HEK293 (cell line): ENCODE results near the gene BIRC3.

Experiments
- CTCF ChIA-PET: fragments of 350-600 bp; formaldehyde crosslinking; extraction: SDS; loops from one replicate; lab custom pipeline; 2021; ENCODE audit warnings: antibody characterized with exemption; lab: Yijun Ruan, JAX
- POLR2A ChIA-PET: fragments of 300-600 bp; formaldehyde crosslinking; extraction: SDS; loops from one replicate; lab custom pipeline; 2020; ENCODE audit warnings: antibody characterized with exemption, inconsistent platforms; lab: Yijun Ruan, JAX
- H3K27ac ChIP-seq: fragments of 200-500 bp; sonication (Bioruptor generic); 2 replicates; pipeline ENCODE4 v1.5.1; 2014; ENCODE audit warnings: low read depth, low read length, control low read depth, inconsistent platforms; ENCODE audit errors: extremely low read depth
- H3K36me3 ChIP-seq, 2 experiments: fragments of 200-500 bp in 1 of 2; sonication (Bioruptor generic) in 1 of 2; 1 replicate in 1 of 2; 2 replicates in 1 of 2; pipeline ENCODE4 v1.5.1; 2014 to 2017; ENCODE audit warnings: inconsistent platforms in 2 of 2, low read length in 2 of 2; ENCODE audit not compliant: control insufficient read depth in 2 of 2, insufficient read depth in 1 of 2
- H3K4me1 ChIP-seq: fragments of 200-500 bp; sonication (Bioruptor generic); 2 replicates; pipeline ENCODE4 v1.5.1; 2014; ENCODE audit warnings: mild to moderate bottlenecking, low read length, inconsistent platforms; ENCODE audit not compliant: control insufficient read depth, insufficient read depth
- H3K4me3 ChIP-seq: 2 replicates; pipeline ENCODE4 v1.5.1; 2011; ENCODE audit warnings: low read depth, mild to moderate bottlenecking, control low read depth, low read length, moderate library complexity
- H3K9me3 ChIP-seq: fragments of 200-500 bp; sonication (Bioruptor generic); 2 replicates; pipeline ENCODE4 v1.5.1; 2014; ENCODE audit warnings: low read depth, low read length, inconsistent platforms; ENCODE audit not compliant: control insufficient read depth, insufficient read depth
- EGR2 ChIP-seq: fragments of 450-650 bp; formaldehyde crosslinking; IDR thresholded peaks from 2 replicates; pipeline ENCODE4 v1.5.1; 2016; ENCODE audit warnings: low read depth, missing biosample characterization, missing genetic modification characterization
- GLI2 ChIP-seq: fragments of 450-650 bp; formaldehyde crosslinking; IDR thresholded peaks from 2 replicates; pipeline ENCODE4; 2017; ENCODE audit warnings: missing biosample characterization, missing genetic modification characterization, low read depth, borderline replicate concordance
- SALL2 ChIP-seq: fragments of 450-650 bp; formaldehyde crosslinking; IDR thresholded peaks from 2 replicates; pipeline ENCODE4 v1.5.0; 2017; ENCODE audit warnings: missing biosample characterization, mild to moderate bottlenecking, missing genetic modification characterization, borderline replicate concordance
- TRIM28 ChIP-seq: IDR thresholded peaks from 2 replicates; pipeline ENCODE4 v1.6.1; 2011; ENCODE audit warnings: low read length, control low read depth, borderline replicate concordance
- WT1 ChIP-seq: fragments of 450-650 bp; formaldehyde crosslinking; IDR thresholded peaks from 2 replicates; pipeline ENCODE4 v1.5.1; 2016; ENCODE audit warnings: missing biosample characterization, missing genetic modification characterization
- ZBTB20 ChIP-seq: fragments of 450-650 bp; formaldehyde crosslinking; IDR thresholded peaks from 2 replicates; pipeline ENCODE4 v1.5.1; 2016; ENCODE audit warnings: missing biosample characterization, missing genetic modification characterization
- ZNF266 ChIP-seq: fragments of 450-650 bp; formaldehyde crosslinking; IDR thresholded peaks from 2 replicates; pipeline ENCODE4 v1.5.1; 2016; ENCODE audit warnings: missing biosample characterization, missing genetic modification characterization, low read depth
- ZNF544 ChIP-seq: fragments of 450-650 bp; formaldehyde crosslinking; IDR thresholded peaks from 2 replicates; pipeline ENCODE4 v1.5.0; 2017; ENCODE audit warnings: missing biosample characterization, missing genetic modification characterization
- ZNF549 ChIP-seq: fragments of 450-650 bp; IDR thresholded peaks from 2 replicates; pipeline ENCODE4 v1.5.1; 2018; ENCODE audit warnings: missing biosample characterization, missing genetic modification characterization, mild to moderate bottlenecking, inconsistent platforms, moderate library complexity
- ZNF600 ChIP-seq: fragments of 450-650 bp; formaldehyde crosslinking; IDR thresholded peaks from 2 replicates; pipeline ENCODE4 v1.5.1; 2016; ENCODE audit warnings: missing biosample characterization, missing genetic modification characterization
- ZNF624 ChIP-seq: fragments of 450-650 bp; formaldehyde crosslinking; IDR thresholded peaks from 2 replicates; pipeline ENCODE4 v1.5.1; 2017; ENCODE audit warnings: missing biosample characterization, missing genetic modification characterization
- ZNF837 ChIP-seq: fragments of 450-650 bp; formaldehyde crosslinking; IDR thresholded peaks from 2 replicates; pipeline ENCODE4 v1.5.1; 2016; ENCODE audit warnings: missing biosample characterization, missing genetic modification characterization
- ZSCAN23 ChIP-seq: fragments of 450-650 bp; formaldehyde crosslinking; IDR thresholded peaks from 2 replicates; pipeline ENCODE4 v1.5.1; 2016; ENCODE audit warnings: missing biosample characterization, missing genetic modification characterization
- TF ChIP-seq, protein P1 (sequence below): fragments of 450-650 bp; formaldehyde crosslinking; conservative IDR thresholded peaks from 2 replicates; pipeline ENCODE4 v1.5.1; 2016; ENCODE audit warnings: low read depth, missing biosample characterization, missing genetic modification characterization
- TF ChIP-seq, protein P2 (sequence below): fragments of 450-650 bp; formaldehyde crosslinking; IDR thresholded peaks from 2 replicates; pipeline ENCODE4 v1.5.1; 2016; ENCODE audit warnings: missing biosample characterization, missing genetic modification characterization, borderline replicate concordance
- TF ChIP-seq, protein P3 (sequence below): fragments of 450-650 bp; formaldehyde crosslinking; IDR thresholded peaks from 2 replicates; pipeline ENCODE4 v1.5.1; 2016; ENCODE audit warnings: missing biosample characterization, missing genetic modification characterization
- TF ChIP-seq, protein P4 (sequence below): fragments of 450-650 bp; formaldehyde crosslinking; IDR thresholded peaks from 2 replicates; pipeline ENCODE4 v1.5.1; 2016; ENCODE audit warnings: missing biosample characterization, missing genetic modification characterization
- TF ChIP-seq, protein P5 (sequence below): IDR thresholded peaks from 2 replicates; pipeline ENCODE4 v1.6.1; 2011; ENCODE audit warnings: mild to moderate bottlenecking, low read depth, low read length, borderline replicate concordance

Gene BIRC3

DNA sequence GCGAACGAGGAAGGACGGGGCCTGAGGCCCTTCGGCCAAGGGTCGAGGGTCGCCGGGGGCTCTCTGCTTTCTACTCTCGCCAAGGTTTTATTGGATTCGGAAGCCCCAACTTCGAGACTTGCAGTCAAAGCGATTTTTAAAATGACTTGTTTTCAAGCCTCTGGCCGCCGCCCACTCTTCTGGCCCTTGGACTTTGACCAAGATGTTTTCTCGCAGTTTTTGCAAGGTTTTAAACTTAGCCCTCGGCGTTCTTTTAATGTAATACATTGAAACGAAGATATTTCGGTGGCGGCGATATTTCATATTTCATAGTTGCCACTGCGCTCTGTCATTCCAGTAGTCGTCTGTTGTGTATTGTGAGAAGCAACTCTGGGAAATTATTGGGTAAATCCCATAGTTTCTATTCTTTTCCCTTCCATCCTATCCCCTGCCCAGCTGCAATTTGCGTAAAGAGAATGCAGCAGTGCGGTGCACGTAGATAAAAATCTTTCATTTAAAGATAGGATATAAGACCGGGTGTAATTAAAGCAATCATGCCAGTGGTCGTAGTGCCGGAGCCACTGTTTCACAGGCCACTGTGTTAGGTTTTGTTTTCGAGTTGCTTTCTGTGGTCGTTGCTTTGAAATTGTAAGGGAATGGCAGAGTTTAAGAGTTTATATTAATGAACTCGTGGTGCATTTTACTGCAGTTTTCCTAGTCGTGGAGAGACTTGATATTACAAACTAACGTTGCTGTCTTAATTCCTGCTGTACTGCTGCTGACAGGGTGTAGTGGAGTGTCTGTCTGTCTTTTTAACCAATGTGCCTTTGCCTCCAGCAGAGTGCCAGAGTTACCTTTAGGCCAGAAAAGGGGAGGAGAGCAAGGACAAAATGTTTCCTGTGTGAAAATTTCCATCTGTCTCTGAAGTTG lies 30.4 kb downstream of the BIRC3 start:
- H3K4me1 ChIP-seq, result no peaks in the 10 kb centered on the region
- CTCF ChIA-PET, result interaction anchor here (1.5 kb wide), 1 partner anchor 148 kb away, joined by 3 read pairs; no protein-coding TSS in a partner anchor
- H3K9me3 ChIP-seq, result no peaks in the 10 kb centered on the region
- H3K36me3 ChIP-seq, result peaks cover 0 to 23% of the 10 kb centered on the region in 2 experiments; a peak in 2 of 3 replicates
- peak overlapping the region; percentile 82 for H3K27ac ChIP-seq
- peak overlapping the region; percentile 88 for H3K4me3 ChIP-seq
- POLR2A ChIA-PET, result interaction anchor here (1.0 kb wide), 1 partner anchor 19 kb away, joined by 4 read pairs; no protein-coding TSS in a partner anchor
- TF ChIP-seq, protein P1, sequence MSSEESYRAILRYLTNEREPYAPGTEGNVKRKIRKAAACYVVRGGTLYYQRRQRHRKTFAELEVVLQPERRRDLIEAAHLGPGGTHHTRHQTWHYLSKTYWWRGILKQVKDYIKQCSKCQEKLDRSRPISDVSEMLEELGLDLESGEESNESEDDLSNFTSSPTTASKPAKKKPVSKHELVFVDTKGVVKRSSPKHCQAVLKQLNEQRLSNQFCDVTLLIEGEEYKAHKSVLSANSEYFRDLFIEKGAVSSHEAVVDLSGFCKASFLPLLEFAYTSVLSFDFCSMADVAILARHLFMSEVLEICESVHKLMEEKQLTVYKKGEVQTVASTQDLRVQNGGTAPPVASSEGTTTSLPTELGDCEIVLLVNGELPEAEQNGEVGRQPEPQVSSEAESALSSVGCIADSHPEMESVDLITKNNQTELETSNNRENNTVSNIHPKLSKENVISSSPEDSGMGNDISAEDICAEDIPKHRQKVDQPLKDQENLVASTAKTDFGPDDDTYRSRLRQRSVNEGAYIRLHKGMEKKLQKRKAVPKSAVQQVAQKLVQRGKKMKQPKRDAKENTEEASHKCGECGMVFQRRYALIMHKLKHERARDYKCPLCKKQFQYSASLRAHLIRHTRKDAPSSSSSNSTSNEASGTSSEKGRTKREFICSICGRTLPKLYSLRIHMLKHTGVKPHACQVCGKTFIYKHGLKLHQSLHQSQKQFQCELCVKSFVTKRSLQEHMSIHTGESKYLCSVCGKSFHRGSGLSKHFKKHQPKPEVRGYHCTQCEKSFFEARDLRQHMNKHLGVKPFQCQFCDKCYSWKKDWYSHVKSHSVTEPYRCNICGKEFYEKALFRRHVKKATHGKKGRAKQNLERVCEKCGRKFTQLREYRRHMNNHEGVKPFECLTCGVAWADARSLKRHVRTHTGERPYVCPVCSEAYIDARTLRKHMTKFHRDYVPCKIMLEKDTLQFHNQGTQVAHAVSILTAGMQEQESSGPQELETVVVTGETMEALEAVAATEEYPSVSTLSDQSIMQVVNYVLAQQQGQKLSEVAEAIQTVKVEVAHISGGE, result no peak
- TF ChIP-seq SALL2 (tag by site-specific recombination) (no peak), WT1 (tag by site-specific recombination) (no peak), ZNF600 (tag by site-specific recombination) (peak; percentile 44; the same call in 1 of the 2 replicates), ZNF837 (tag by site-specific recombination) (no peak), TRIM28 (peak; percentile 71), ZBTB20 (tag by site-specific recombination) (peak; percentile 11; the same call in 1 of the 2 replicates)
- TF ChIP-seq, protein P2, sequence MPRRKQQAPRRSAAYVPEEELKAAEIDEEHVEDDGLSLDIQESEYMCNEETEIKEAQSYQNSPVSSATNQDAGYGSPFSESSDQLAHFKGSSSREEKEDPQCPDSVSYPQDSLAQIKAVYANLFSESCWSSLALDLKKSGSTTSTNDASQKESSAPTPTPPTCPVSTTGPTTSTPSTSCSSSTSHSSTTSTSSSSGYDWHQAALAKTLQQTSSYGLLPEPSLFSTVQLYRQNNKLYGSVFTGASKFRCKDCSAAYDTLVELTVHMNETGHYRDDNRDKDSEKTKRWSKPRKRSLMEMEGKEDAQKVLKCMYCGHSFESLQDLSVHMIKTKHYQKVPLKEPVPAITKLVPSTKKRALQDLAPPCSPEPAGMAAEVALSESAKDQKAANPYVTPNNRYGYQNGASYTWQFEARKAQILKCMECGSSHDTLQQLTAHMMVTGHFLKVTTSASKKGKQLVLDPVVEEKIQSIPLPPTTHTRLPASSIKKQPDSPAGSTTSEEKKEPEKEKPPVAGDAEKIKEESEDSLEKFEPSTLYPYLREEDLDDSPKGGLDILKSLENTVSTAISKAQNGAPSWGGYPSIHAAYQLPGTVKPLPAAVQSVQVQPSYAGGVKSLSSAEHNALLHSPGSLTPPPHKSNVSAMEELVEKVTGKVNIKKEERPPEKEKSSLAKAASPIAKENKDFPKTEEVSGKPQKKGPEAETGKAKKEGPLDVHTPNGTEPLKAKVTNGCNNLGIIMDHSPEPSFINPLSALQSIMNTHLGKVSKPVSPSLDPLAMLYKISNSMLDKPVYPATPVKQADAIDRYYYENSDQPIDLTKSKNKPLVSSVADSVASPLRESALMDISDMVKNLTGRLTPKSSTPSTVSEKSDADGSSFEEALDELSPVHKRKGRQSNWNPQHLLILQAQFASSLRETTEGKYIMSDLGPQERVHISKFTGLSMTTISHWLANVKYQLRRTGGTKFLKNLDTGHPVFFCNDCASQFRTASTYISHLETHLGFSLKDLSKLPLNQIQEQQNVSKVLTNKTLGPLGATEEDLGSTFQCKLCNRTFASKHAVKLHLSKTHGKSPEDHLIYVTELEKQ, result no peak
- TF ChIP-seq, protein P3, sequence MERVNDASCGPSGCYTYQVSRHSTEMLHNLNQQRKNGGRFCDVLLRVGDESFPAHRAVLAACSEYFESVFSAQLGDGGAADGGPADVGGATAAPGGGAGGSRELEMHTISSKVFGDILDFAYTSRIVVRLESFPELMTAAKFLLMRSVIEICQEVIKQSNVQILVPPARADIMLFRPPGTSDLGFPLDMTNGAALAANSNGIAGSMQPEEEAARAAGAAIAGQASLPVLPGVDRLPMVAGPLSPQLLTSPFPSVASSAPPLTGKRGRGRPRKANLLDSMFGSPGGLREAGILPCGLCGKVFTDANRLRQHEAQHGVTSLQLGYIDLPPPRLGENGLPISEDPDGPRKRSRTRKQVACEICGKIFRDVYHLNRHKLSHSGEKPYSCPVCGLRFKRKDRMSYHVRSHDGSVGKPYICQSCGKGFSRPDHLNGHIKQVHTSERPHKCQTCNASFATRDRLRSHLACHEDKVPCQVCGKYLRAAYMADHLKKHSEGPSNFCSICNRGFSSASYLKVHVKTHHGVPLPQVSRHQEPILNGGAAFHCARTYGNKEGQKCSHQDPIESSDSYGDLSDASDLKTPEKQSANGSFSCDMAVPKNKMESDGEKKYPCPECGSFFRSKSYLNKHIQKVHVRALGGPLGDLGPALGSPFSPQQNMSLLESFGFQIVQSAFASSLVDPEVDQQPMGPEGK (tag by site-specific recombination), result no peak
- TF ChIP-seq, protein P4, sequence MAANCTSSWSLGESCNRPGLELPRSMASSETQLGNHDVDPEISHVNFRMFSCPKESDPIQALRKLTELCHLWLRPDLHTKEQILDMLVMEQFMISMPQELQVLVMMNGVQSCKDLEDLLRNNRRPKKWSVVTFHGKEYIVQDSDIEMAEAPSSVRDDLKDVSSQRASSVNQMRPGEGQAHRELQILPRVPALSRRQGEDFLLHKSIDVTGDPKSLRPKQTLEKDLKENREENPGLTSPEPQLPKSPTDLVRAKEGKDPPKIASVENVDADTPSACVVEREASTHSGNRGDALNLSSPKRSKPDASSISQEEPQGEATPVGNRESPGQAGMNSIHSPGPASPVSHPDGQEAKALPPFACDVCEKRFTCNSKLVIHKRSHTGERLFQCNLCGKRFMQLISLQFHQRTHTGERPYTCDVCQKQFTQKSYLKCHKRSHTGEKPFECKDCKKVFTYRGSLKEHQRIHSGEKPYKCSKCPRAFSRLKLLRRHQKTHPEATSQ, result no peak

DNA sequence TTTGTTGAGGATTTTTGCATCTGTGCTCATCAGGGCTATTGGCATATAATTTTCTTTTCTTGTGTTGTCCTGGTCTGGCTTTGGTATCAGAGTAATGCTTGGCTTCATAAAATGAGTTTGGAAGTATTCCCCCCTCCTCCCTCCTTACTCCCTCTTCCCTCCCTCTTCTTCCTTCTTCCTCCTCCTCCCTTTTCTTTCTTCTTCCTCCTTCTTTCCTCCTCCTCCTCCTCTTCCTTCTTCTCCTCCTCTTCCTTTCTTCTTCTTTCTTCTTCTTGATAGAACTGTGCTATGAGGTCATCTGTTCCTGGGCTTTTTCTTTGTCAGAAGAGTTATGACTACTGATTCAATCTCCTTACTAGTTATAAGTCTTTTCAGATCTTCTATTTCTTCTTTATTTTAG lies 39.8 kb downstream of the BIRC3 start:
- CTCF ChIA-PET, result no interaction called here
- TF ChIP-seq, protein P5, sequence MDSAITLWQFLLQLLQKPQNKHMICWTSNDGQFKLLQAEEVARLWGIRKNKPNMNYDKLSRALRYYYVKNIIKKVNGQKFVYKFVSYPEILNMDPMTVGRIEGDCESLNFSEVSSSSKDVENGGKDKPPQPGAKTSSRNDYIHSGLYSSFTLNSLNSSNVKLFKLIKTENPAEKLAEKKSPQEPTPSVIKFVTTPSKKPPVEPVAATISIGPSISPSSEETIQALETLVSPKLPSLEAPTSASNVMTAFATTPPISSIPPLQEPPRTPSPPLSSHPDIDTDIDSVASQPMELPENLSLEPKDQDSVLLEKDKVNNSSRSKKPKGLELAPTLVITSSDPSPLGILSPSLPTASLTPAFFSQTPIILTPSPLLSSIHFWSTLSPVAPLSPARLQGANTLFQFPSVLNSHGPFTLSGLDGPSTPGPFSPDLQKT, result no peak
- TF ChIP-seq GLI2 (tag by site-specific recombination) (no peak), ZNF266 (tag by site-specific recombination) (no peak), ZSCAN23 (tag by site-specific recombination) (no peak), ZNF544 (tag by site-specific recombination) (no peak), EGR2 (tag by site-specific recombination) (peak; percentile 82), ZNF624 (tag by site-specific recombination) (no peak), ZNF549 (no peak)

More for the DNA sequence above, 39.8 kb downstream of the BIRC3 start:
- POLR2A ChIA-PET, result no interaction called here
- Histone ChIP-seq H3K4me1 (no peaks in the 10 kb centered on the region), H3K4me3 (no peak overlapping the region), H3K27ac (no peak overlapping the region), H3K9me3 (no peaks in the 10 kb centered on the region), H3K36me3 (peaks cover 0 to 57% of the 10 kb centered on the region in 2 experiments; a peak in 2 of 3 replicates)
